ENCODE results near the gene CACNA1S. TPM values are rescaled to one million over a fixed set of nuclear protein-coding genes. Genes with fewer than 3 reads are reported as not detected.

The CACNA1S gene
- total and polyA plus RNA-seq, 2 of the 8 experiments (the other 6 are each of a cell fraction or from before 2014, with no cell fraction given) = 0.06 TPM; not detected in 1

DNA sequence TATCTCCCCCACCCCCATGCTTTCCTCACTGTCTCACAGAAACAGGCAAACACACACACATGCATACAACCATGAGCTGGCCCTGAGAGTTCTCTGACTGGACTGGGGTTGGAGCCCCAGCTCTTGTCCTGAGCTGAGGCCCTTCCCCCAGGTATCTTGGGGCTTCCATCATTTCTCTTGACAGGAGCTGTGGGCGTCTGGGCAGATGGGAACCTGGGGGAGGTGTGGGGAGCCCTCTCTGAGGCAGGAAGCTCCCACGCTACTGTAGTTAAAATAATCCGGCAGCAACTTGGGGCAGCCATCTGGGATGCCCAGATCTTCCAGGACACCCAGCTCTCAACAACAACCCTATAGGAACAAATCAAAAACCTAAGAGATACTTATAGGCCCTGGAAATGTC lies 86.0 kb downstream of the CACNA1S start:
- Histone ChIP-seq H2BK12ac (ENCODE audit: low read depth, low read length) (no peak overlapping the region), H2AFZ (ENCODE audit: low read length) (no peak overlapping the region), H3K4me2 (ENCODE audit: insufficient read depth in 1 of 2, low read depth in 2 of 2, low read length in 2 of 2) (no peak overlapping the region), H3K23ac (ENCODE audit: insufficient read length) (no peak overlapping the region), H3K18ac (ENCODE audit: extremely low read depth, low read length) (no peak overlapping the region), H4K20me1 (replicated peaks in 1 of 2; ENCODE audit: control insufficient read depth in 1 of 2, insufficient read depth in 2 of 2, low read length in 2 of 2) (peaks cover 0 to 1% of the 10 kb centered on the region in 2 experiments), H3K9ac (replicated peaks in 1 of 4; ENCODE audit: extremely low read depth in 1 of 4, low read depth in 3 of 4, low read length in 3 of 4) (no peak overlapping the region), H2BK20ac (ENCODE audit: low read length) (no peak overlapping the region), H3K14ac (ENCODE audit: insufficient read length) (no peak overlapping the region), H3K9me3 (ENCODE audit: insufficient read depth in 2 of 2, low read depth in 1 of 2, low read length in 1 of 2) (no peaks in the 10 kb centered on the region), H2BK15ac (ENCODE audit: low read length) (no peak overlapping the region), H2BK120ac (replicated peaks; ENCODE audit: low read depth, low read length) (no peak overlapping the region), H3K4me1 (replicated peaks in 1 of 4; ENCODE audit: control insufficient read depth in 3 of 4, insufficient read depth in 4 of 4, low read length in 3 of 4) (peaks cover 9 to 35% (median 26%) of the 10 kb centered on the region in 4 experiments), H3K4me3 (ENCODE audit: extremely low read depth in 1 of 4, insufficient read depth in 2 of 4, low read depth in 3 of 4, low read length in 4 of 4) (no peak overlapping the region), H3K27me3 (replicated peaks in 1 of 4; ENCODE audit: control insufficient read depth in 3 of 4, extremely low read depth in 1 of 4, insufficient read depth in 3 of 4, low read length in 3 of 4) (peaks cover 0 to 5% (median under 1%) of the 10 kb centered on the region in 4 experiments; a peak in 2 of 7 replicates), H3K79me1 (ENCODE audit: low read depth, low read length) (no peaks in the 10 kb centered on the region), H4K8ac (ENCODE audit: extremely low read depth, insufficient read depth, low read length) (no peak overlapping the region), H3K23me2 (ENCODE audit: low read depth, low read length) (peaks cover 18% of the 10 kb centered on the region; the same call in 1 of the 2 replicates), H3K79me2 (ENCODE audit: control insufficient read depth in 1 of 2, insufficient read depth in 2 of 2, low read length in 2 of 2) (peaks cover 0 to 4% of the 10 kb centered on the region in 2 experiments; a peak in 1 of 4 replicates), H2AK5ac (ENCODE audit: low read depth, low read length) (no peak overlapping the region), H3K4ac (replicated peaks; ENCODE audit: insufficient read length, low read depth, low read length) (no peak overlapping the region), H2BK5ac (ENCODE audit: low read depth, low read length) (no peak overlapping the region), H3K27ac (ENCODE audit: low read depth, low read length) (no peak overlapping the region), H4K5ac (ENCODE audit: insufficient read length, low read depth, low read length) (no peak overlapping the region), H3K36me3 (ENCODE audit: control insufficient read depth in 2 of 4, insufficient read depth in 4 of 4, low read length in 3 of 4) (peaks cover 0 to 5% (median 0%) of the 10 kb centered on the region in 4 experiments; a peak in 3 of 8 replicates), H3K56ac (replicated peaks; ENCODE audit: insufficient read length, low read depth, low read length) (no peak overlapping the region), H4K91ac (replicated peaks; ENCODE audit: insufficient read length, low read length) (no peak overlapping the region)
- 78% methylated on average over 3 of the region's 3 CpGs; no CpG with 5 or more reads in 1 of the 2 experiments for WGBS, 2 experiments (ENCODE audit: extremely low coverage in 1 of 2, insufficient coverage in 1 of 2, insufficient read length in 1 of 2, insufficient replicate concordance in 2 of 2, low coverage in 1 of 2, low lambda C conversion rate in 2 of 2, missing lambda C conversion rate in 1 of 2)
- ChIA-PET POLR2A (ENCODE audit: partially characterized antibody) (interaction anchor here (0.9 to 6.8 kb wide), 10 partner anchors 8 to 145 kb away, joined by 3 to 41 read pairs (median 6); partner anchors contain the start of gene INAVA), CTCF (ENCODE audit: partially characterized antibody) (interaction anchor here (0.7 to 23.5 kb wide), 28 partner anchors 11 to 138 kb away, joined by 3 to 532 read pairs (median 5); no protein-coding TSS in a partner anchor)
- no peak for DNase-seq (ENCODE audit: low read depth in 1 of 2, low spot score in 2 of 2)
- FAIRE-seq = no peak
- TF ChIP-seq TEAD4 (IDR thresholded peaks at IDR 0.05; ENCODE audit: low read depth, low read length) = no peak
- no peak for TF ChIP-seq GABPA (IDR thresholded peaks at IDR 0.05; ENCODE audit: borderline replicate concordance, insufficient read depth, low read length)
- TF ChIP-seq NANOG (IDR thresholded peaks at IDR 0.05; ENCODE audit: insufficient read depth, low read depth, low read length, poor library complexity, severe bottlenecking) = no peak
- TF ChIP-seq ZNF274 (IDR thresholded peaks at IDR 0.05; ENCODE audit: borderline replicate concordance, extremely low read depth, low read length) = no peak
- TF ChIP-seq, protein P1, sequence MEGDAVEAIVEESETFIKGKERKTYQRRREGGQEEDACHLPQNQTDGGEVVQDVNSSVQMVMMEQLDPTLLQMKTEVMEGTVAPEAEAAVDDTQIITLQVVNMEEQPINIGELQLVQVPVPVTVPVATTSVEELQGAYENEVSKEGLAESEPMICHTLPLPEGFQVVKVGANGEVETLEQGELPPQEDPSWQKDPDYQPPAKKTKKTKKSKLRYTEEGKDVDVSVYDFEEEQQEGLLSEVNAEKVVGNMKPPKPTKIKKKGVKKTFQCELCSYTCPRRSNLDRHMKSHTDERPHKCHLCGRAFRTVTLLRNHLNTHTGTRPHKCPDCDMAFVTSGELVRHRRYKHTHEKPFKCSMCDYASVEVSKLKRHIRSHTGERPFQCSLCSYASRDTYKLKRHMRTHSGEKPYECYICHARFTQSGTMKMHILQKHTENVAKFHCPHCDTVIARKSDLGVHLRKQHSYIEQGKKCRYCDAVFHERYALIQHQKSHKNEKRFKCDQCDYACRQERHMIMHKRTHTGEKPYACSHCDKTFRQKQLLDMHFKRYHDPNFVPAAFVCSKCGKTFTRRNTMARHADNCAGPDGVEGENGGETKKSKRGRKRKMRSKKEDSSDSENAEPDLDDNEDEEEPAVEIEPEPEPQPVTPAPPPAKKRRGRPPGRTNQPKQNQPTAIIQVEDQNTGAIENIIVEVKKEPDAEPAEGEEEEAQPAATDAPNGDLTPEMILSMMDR (IDR thresholded peaks at IDR 0.05; ENCODE audit: control extremely low read depth in 1 of 3, insufficient read depth in 1 of 3, low read depth in 1 of 3, low read length in 3 of 3) = no peak
- TF ChIP-seq RAD21 (IDR thresholded peaks at IDR 0.05 in 1 of 2, conservative IDR thresholded peaks at IDR 0.05 in 1 of 2; ENCODE audit: low read depth in 2 of 2, low read length in 2 of 2) = no peak
- TF ChIP-seq CTBP2 (IDR thresholded peaks at IDR 0.05; ENCODE audit: borderline replicate concordance, insufficient read depth, insufficient read length, low read length) = no peak
- no peak for TF ChIP-seq YY1 (IDR thresholded peaks at IDR 0.05; ENCODE audit: low read depth, low read length)
- TF ChIP-seq MAFK (IDR thresholded peaks at IDR 0.05; ENCODE audit: low read depth, low read length) = no peak
- no peak for TF ChIP-seq POLR2A (IDR thresholded peaks at IDR 0.05; ENCODE audit: control extremely low read depth in 1 of 2, low read depth in 2 of 2, low read length in 2 of 2)
- TF ChIP-seq JUN (IDR thresholded peaks at IDR 0.05; ENCODE audit: low read depth, low read length) = no peak

Measured in H1 (cell line).